HAP-1 (cell line): ENCODE data around the gene SI.
A peak's percentile ranks its signal among the peaks of the same experiment; 100 is the strongest.

Source experiments
- DNase-seq, 2 experiments: peaks; one replicate each; pipeline ENCODE4 v3.0.0-alpha.2; 2016 to 2020; ENCODE audit warnings: low spot score in 2 of 2
- H3K27me3 ChIP-seq: fragments of 250-450 bp; sonication (Bioruptor Pico); 2 replicates; pipeline ENCODE4 v1.5.1; 2020; ENCODE audit warnings: low read depth, mild to moderate bottlenecking, moderate library complexity
- H3K36me3 ChIP-seq: fragments of 250-450 bp; sonication (Bioruptor Pico); replicated peaks from 2 replicates; pipeline ENCODE4 v1.5.1; 2020; ENCODE audit warnings: mild to moderate bottlenecking
- H3K4me1 ChIP-seq: fragments of 250-450 bp; sonication (Bioruptor Pico); 2 replicates; pipeline ENCODE4 v1.5.1; 2020; ENCODE audit warnings: mild to moderate bottlenecking
- H3K4me3 ChIP-seq: fragments of 250-450 bp; sonication (Bioruptor Pico); 2 replicates; pipeline ENCODE4 v1.5.1; 2020; ENCODE audit warnings: mild to moderate bottlenecking, moderate library complexity
- H3K9me3 ChIP-seq: fragments of 250-450 bp; sonication (Bioruptor Pico); 2 replicates; pipeline ENCODE4 v1.5.1; 2020; ENCODE audit warnings: mild to moderate bottlenecking, moderate library complexity
- in situ Hi-C: fragments of 300-500 bp; cut with MboI; formaldehyde crosslinking; loops from 3 replicates; pipeline ENCODE4 v1.14.3; 2020; ENCODE audit warnings: low sequenced_read_pairs, inconsistent platforms, mixed read lengths

Gene SI

DNA sequence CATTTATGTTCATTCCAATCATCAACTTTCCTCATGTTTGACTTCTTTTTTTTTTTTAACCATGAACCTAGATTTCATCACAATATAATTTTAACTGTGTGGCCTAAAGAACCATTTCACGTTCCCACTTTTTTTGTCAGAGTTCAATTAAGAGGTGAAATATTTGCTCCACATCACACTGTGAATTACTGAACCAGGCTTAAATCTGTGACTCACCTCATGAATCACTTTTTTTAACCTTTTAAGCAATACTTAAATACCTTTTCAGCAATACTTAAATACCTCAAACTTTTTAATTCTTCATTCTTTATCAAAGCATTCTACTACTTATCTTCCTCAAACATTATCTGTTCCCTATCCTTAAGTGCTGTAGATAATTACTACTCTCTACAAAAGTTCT, 137.6 kb downstream of the SI start:
- peak in 1 of 2 experiments; percentile 38 for DNase-seq
- in situ Hi-C loops, result no loop called here
- H3K9me3 ChIP-seq, result no peaks in the 10 kb centered on the region

DNA sequence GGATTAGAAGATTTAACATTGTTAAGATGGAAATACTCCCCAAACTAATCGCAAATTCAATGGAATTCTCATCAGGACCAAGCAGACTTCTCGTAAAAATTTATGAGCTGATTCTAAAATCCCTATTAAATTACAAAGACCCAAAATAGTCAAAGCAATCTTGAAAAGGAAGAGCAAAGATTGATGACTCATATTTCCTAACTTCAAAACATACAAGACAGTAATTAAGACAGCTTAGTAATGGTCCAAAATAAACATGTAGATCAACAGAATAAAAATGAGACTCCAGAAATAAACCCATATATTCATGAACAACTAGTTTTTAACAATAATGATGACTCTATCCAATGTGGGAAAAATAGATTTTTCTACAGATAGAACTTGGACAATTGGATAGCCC, 148.7 kb downstream of the SI start:
- H3K9me3 ChIP-seq, result no peaks in the 10 kb centered on the region
- no peaks in the 10 kb centered on the region for H3K4me1 ChIP-seq
- H3K4me3 ChIP-seq, result no peak overlapping the region
- H3K27me3 ChIP-seq, result no peaks in the 10 kb centered on the region
- in situ Hi-C loops, result no loop called here
- peak in 1 of 2 experiments; percentile 22 for DNase-seq
- H3K36me3 ChIP-seq, result no peaks in the 10 kb centered on the region

More for the DNA sequence above, 137.6 kb downstream of the SI start:
- Histone ChIP-seq H3K27me3 (no peaks in the 10 kb centered on the region), H3K36me3 (no peaks in the 10 kb centered on the region), H3K4me1 (no peaks in the 10 kb centered on the region), H3K4me3 (no peak overlapping the region)
